ENCODE results near the gene C12orf57. TPM values are rescaled to one million over a fixed set of nuclear protein-coding genes. Genes with fewer than 3 reads are reported as not detected.
A peak's percentile ranks its signal among the peaks of the same experiment; 100 is the strongest.

C12orf57 gene
- total and polyA plus RNA-seq, 2 experiments from 2014 or later: 247 to 264 TPM

GRCh38 chr12:6925540-6926279 lies 18.1 kb upstream of the C12orf57 start:
- WGBS, 2 experiments (ENCODE audit: low coverage in 1 of 2, low lambda C conversion rate in 2 of 2, missing lambda C conversion rate in 2 of 2): 1 to 5% methylated on average over 8 of the region's 8 CpGs
- in situ Hi-C loops (cut with MboI): no loop called here
- Histone ChIP-seq H3F3A (ENCODE audit: insufficient read depth) (peaks cover 35% of the 10 kb centered on the region), H2AFZ (peak overlapping the region; percentile 86), H3K4me1 (ENCODE audit: insufficient read depth) (peaks cover 40% of the 10 kb centered on the region), H3K27ac (peak overlapping the region; percentile 85), H3K9me3 (ENCODE audit: low read depth) (no peaks in the 10 kb centered on the region), H3K4me3 (peak overlapping the region; percentile 93), H3K36me3 (ENCODE audit: low read depth) (no peaks in the 10 kb centered on the region), H3K79me2 (ENCODE audit: insufficient read depth) (peaks cover 36% of the 10 kb centered on the region), H3K9me2 (ENCODE audit: insufficient read depth) (no peaks in the 10 kb centered on the region), H3K27me3 (replicated peaks; ENCODE audit: insufficient read depth) (no peaks in the 10 kb centered on the region), H3K9ac (peak overlapping the region; percentile 91), H3K4me2 (ENCODE audit: unreplicated experiment) (peak overlapping the region; percentile 99), H4K20me1 (ENCODE audit: insufficient read depth) (0 out of 2 replicates have a peak, but pooled peaks cover under 1% of the 10 kb centered on the region)
- DNase-seq: peak; percentile 92
- TF ChIP-seq EZH2phosphoT487 (IDR thresholded peaks at IDR 0.05; ENCODE audit: insufficient read depth, low read depth) (no peak), EZH2 (IDR thresholded peaks at IDR 0.05; ENCODE audit: insufficient read depth, poor library complexity, severe bottlenecking) (no peak)

DNA sequence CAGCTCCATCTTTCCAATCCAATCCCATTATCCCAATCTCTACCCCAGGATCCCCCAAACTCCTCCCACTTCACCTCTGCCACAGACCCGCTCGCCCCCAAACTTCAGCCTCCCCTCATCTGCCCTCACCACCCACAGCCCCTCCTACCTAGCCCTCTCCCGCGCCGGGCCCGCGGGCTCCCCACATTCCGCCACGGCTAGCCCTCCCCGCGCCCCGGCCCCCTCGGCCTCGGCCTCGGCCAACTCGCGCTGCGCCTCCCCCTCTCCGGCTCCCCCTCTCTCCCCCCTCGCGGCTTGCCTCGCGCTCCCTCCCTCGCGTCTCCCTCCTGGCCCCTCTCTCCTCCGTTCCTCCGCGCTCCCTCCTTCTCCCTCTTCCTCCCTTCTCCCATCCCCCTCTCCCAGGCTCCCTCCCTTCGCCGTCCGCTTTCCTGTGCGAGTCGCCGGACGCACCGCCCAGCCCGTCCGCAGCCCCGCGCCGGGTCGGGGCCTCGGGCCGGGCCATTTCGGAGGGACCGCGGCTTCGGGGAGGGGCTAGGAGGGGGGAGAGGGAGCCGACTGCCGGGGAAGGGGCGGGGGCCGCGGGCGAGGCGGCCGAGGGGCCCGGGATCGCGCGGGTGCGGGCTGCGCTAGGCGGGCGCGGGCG lies 16.3 kb upstream of the C12orf57 start, which contains the start of gene ATN1:
TSS of gene ATN1 (plus strand) at position 581 of the 643 bp plus-strand sequence. CDS start 6,043 bp downstream, outside the sequence.
- H3K9me2 ChIP-seq (ENCODE audit: insufficient read depth): no peaks in the 10 kb centered on the region
- no peak for TF ChIP-seq EZH2 (IDR thresholded peaks at IDR 0.05; ENCODE audit: insufficient read depth, poor library complexity, severe bottlenecking)
- no peak for TF ChIP-seq EZH2phosphoT487 (IDR thresholded peaks at IDR 0.05; ENCODE audit: insufficient read depth, low read depth)
- H3K4me1 ChIP-seq (ENCODE audit: insufficient read depth): peaks cover 44% of the 10 kb centered on the region
- peaks cover 54% of the 10 kb centered on the region for H3K79me2 ChIP-seq (ENCODE audit: insufficient read depth)
- DNase-seq: peak; percentile 76
- peak within 1 kb of the TSS; percentile 99 for H3K4me3 ChIP-seq
- H3K27me3 ChIP-seq (replicated peaks; ENCODE audit: insufficient read depth): no peaks in the 10 kb centered on the region
- 1% methylated on average over 17 to 63 of the region's 66 CpGs for WGBS, 2 experiments (ENCODE audit: low coverage in 1 of 2, low lambda C conversion rate in 2 of 2, missing lambda C conversion rate in 2 of 2)
- peak within 1 kb of the TSS; percentile 86 for H2AFZ ChIP-seq
- peak within 1 kb of the TSS; percentile 85 for H3K27ac ChIP-seq
- 0 out of 2 replicates have a peak, but pooled peaks cover 6% of the 10 kb centered on the region for H3K36me3 ChIP-seq (ENCODE audit: low read depth)
- H4K20me1 ChIP-seq (ENCODE audit: insufficient read depth): peaks cover 10% of the 10 kb centered on the region; the same call in 1 of the 2 replicates
- in situ Hi-C loops (cut with MboI): no loop called here
- H3F3A ChIP-seq (ENCODE audit: insufficient read depth): peaks cover 45% of the 10 kb centered on the region
- H3K9ac ChIP-seq: peak within 1 kb of the TSS; percentile 96
- H3K9me3 ChIP-seq (ENCODE audit: low read depth): no peaks in the 10 kb centered on the region
- H3K4me2 ChIP-seq (ENCODE audit: unreplicated experiment): peak within 1 kb of the TSS; percentile 99

DNA sequence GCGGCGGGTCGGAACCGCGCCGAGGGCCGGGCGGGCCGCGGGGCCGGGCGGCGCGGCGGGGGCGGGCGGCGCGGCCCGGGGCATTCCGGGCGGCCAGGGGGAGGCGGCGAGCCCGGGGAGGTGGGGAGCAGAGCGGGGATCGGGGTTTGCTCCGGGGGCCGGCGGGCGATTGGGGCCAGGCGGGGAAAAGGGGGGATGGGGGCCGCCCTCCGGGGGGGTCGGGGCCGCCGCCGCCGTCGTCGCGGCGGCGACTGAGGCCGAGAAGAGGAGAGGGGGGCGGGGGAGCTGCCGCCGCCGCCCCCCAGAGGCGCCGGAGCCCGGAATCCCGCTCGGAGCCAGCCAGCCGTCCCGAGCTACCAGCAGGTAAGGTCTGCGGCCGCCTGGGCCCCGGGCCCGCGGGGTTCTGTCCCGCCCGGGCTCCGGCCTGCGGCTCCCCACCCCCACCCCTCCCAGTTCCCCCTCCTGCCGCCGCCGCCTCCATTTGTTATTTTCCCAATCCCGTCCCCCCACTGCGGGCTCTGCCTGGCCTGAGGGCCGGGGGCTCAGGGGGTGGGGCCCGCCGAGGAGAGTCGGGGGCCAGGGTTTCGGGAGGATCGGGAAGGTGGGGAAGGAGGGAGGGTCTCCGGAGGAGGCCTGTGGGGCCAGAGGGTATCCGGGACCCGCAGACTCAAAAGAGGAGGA lies 15.7 kb upstream of the C12orf57 start:
- Histone ChIP-seq H3K79me2 (ENCODE audit: insufficient read depth) (peaks cover 61% of the 10 kb centered on the region), H3K9me3 (ENCODE audit: low read depth) (no peaks in the 10 kb centered on the region), H3K9me2 (ENCODE audit: insufficient read depth) (no peaks in the 10 kb centered on the region), H2AFZ (0 out of 2 replicates have a peak overlapping the region, but pooled peaks have one; percentile 34), H3F3A (ENCODE audit: insufficient read depth) (peaks cover 52% of the 10 kb centered on the region), H3K4me2 (ENCODE audit: unreplicated experiment) (peak overlapping the region; percentile 95), H4K20me1 (ENCODE audit: insufficient read depth) (peaks cover 10% of the 10 kb centered on the region; the same call in 1 of the 2 replicates), H3K36me3 (ENCODE audit: low read depth) (0 out of 2 replicates have a peak, but pooled peaks cover 6% of the 10 kb centered on the region), H3K4me1 (ENCODE audit: insufficient read depth) (peaks cover 44% of the 10 kb centered on the region), H3K27ac (peak overlapping the region; percentile 56), H3K9ac (peak overlapping the region; percentile 96), H3K27me3 (replicated peaks; ENCODE audit: insufficient read depth) (no peaks in the 10 kb centered on the region), H3K4me3 (peak overlapping the region; percentile 99)
- in situ Hi-C loops (cut with MboI): no loop called here
- TF ChIP-seq EZH2phosphoT487 (IDR thresholded peaks at IDR 0.05; ENCODE audit: insufficient read depth, low read depth): no peak
- TF ChIP-seq EZH2 (IDR thresholded peaks at IDR 0.05; ENCODE audit: insufficient read depth, poor library complexity, severe bottlenecking): no peak
- WGBS, 2 experiments (ENCODE audit: low coverage in 1 of 2, low lambda C conversion rate in 2 of 2, missing lambda C conversion rate in 2 of 2): 0 to 1% methylated on average over 2 to 49 of the region's 79 CpGs
- DNase-seq: peak; percentile 48
